T-helper 9 cell (primary cell): ENCODE data around the gene NOP9.
"Not testable (repeated sequence)": the region's sequence is repeated elsewhere in the genome, so short reads cannot be mapped to it uniquely, and the experiment has no call there.

Experiments used
- DNase-seq: peaks from one replicate; pipeline ENCODE4 v3.0.0-alpha.2; 2020

Gene NOP9

GRCh38 chr14:24330973-24331674 is 31.5 kb downstream of the NOP9 start:
- DNase-seq = no peak

GRCh38 chr14:24331731-24332267 is 32.1 kb downstream of the NOP9 start:
- DNase-seq = no peak

GRCh38 chr14:24332268-24332993 is 32.8 kb downstream of the NOP9 start:
- peak; percentile 78 for DNase-seq

GRCh38 chr14:24334431-24335291 is 35.0 kb downstream of the NOP9 start, which contains the start of gene ADCY4:
TSS of gene ADCY4 (minus strand) at chr14:24335071. CDS start at chr14:24334652, 419 bp downstream.
- peak; percentile 17 for DNase-seq

- no peak for DNase-seq
Observed at GRCh38 chr14:24335461-24336171, 36.0 kb downstream of the NOP9 start.

GRCh38 chr14:24337144-24337823 is 37.6 kb downstream of the NOP9 start:
- DNase-seq = no peak

GRCh38 chr14:24337824-24338175 is 38.1 kb downstream of the NOP9 start:
- DNase-seq = no peak

- DNase-seq = no peak
Observed at GRCh38 chr14:24338843-24339242, 39.2 kb downstream of the NOP9 start.

GRCh38 chr14:24339284-24340151 is 39.9 kb downstream of the NOP9 start, which contains the start of gene RIPK3:
TSS of gene RIPK3 (minus strand) at chr14:24339991. CDS start at chr14:24339826, 165 bp downstream.
- DNase-seq = peak; percentile 54

GRCh38 chr14:24340606-24341005 is 41.0 kb downstream of the NOP9 start:
- DNase-seq = no peak

- no peak for DNase-seq
Observed at GRCh38 chr14:24342889-24343288, 43.2 kb downstream of the NOP9 start.

- DNase-seq = no peak
Observed at GRCh38 chr14:24343795-24344660, 44.4 kb downstream of the NOP9 start.

GRCh38 chr14:24347134-24347533 is 47.5 kb downstream of the NOP9 start:
- no peak for DNase-seq

GRCh38 chr14:24348186-24348585 is 48.5 kb downstream of the NOP9 start:
- DNase-seq = no peak

- DNase-seq = no peak
Observed at GRCh38 chr14:24349742-24350141, 50.1 kb downstream of the NOP9 start.

- no peak for DNase-seq
Observed at GRCh38 chr14:24351517-24351916, 51.9 kb downstream of the NOP9 start.

GRCh38 chr14:24353559-24354481 is 54.2 kb downstream of the NOP9 start:
- no peak for DNase-seq

GRCh38 chr14:24354482-24354825 is 54.8 kb downstream of the NOP9 start:
- not testable (repeated sequence) for DNase-seq

- DNase-seq = no peak
Observed at GRCh38 chr14:24355009-24355408, 55.4 kb downstream of the NOP9 start.
